Keratinocyte (primary cell): ENCODE results near the gene SRL. TPM values are rescaled to one million over a fixed set of nuclear protein-coding genes. Genes with fewer than 3 reads are reported as not detected.
A peak's percentile ranks its signal among the peaks of the same experiment; 100 is the strongest.

Experiments
- DNase-seq: peaks from one replicate; pipeline ENCODE4 v3.0.0-alpha.2; 2011; ENCODE audit warnings: low read depth, missing footprints, low spot score
- FAIRE-seq: peaks from 2 replicates; lab custom pipeline; 2011; peaks lifted over from hg19 to GRCh38; lab: Jason Lieb, UNC
- H2AFZ ChIP-seq: 2 replicates; pipeline ENCODE4 v1.6.0; 2012; ENCODE audit warnings: low read length, control low read depth, inconsistent platforms; ENCODE audit not compliant: control insufficient read depth
- H3K27ac ChIP-seq: 2 replicates; pipeline ENCODE4 v1.5.1; 2011; ENCODE audit warnings: low read length; ENCODE audit not compliant: control insufficient read depth, insufficient read depth
- H3K27me3 ChIP-seq: 3 replicates; pipeline ENCODE4 v1.6.0; 2011; ENCODE audit warnings: low read length; ENCODE audit not compliant: control insufficient read depth, insufficient read depth; ENCODE audit errors: extremely low read depth
- H3K36me3 ChIP-seq, 2 experiments: 2 replicates in 1 of 2; 3 replicates in 1 of 2; pipeline ENCODE4 v1.5.1; 2011; ENCODE audit warnings: low read length in 2 of 2, mild to moderate bottlenecking in 1 of 2; ENCODE audit not compliant: control insufficient read depth in 2 of 2, insufficient read depth in 2 of 2; ENCODE audit errors: extremely low read depth in 1 of 2
- H3K4me1 ChIP-seq: 3 replicates; pipeline ENCODE4 v1.5.1; 2011; ENCODE audit warnings: low read length; ENCODE audit not compliant: control insufficient read depth, insufficient read depth; ENCODE audit errors: extremely low read depth
- H3K4me2 ChIP-seq: 3 replicates; pipeline ENCODE4 v1.6.0; 2011; ENCODE audit warnings: low read depth, low read length; ENCODE audit not compliant: control insufficient read depth, insufficient read depth; ENCODE audit errors: extremely low read depth
- H3K4me3 ChIP-seq, 3 experiments: fragments of 200-600 bp in 1 of 3; sonication (generic) in 1 of 3; 2 replicates in 2 of 3; 3 replicates in 1 of 3; pipeline ENCODE4 v1.5.1; 2011 to 2016; ENCODE audit warnings: low read length in 3 of 3, mild to moderate bottlenecking in 3 of 3, control low read depth in 2 of 3, inconsistent platforms in 1 of 3, low read depth in 1 of 3, mixed read lengths in 1 of 3, mixed run types in 1 of 3, moderate library complexity in 1 of 3; ENCODE audit not compliant: control insufficient read depth in 2 of 3, insufficient read depth in 2 of 3; ENCODE audit errors: extremely low read depth in 1 of 3
- H3K79me2 ChIP-seq: 2 replicates; pipeline ENCODE4 v1.6.0; 2012; ENCODE audit warnings: low read length; ENCODE audit not compliant: control insufficient read depth, insufficient read depth
- H3K9ac ChIP-seq: 3 replicates; pipeline ENCODE4 v1.6.0; 2011; ENCODE audit warnings: low read length; ENCODE audit not compliant: control insufficient read depth, insufficient read depth; ENCODE audit errors: extremely low read depth
- H3K9me1 ChIP-seq: 3 replicates; pipeline ENCODE4 v1.6.0; 2011; ENCODE audit warnings: low read length; ENCODE audit not compliant: control insufficient read depth, insufficient read depth; ENCODE audit errors: extremely low read depth
- H3K9me3 ChIP-seq: 2 replicates; pipeline ENCODE4 v1.5.1; 2012; ENCODE audit warnings: low read depth, low read length; ENCODE audit not compliant: control insufficient read depth
- H4K20me1 ChIP-seq: 3 replicates; pipeline ENCODE4 v1.6.0; 2011; ENCODE audit warnings: low read length; ENCODE audit not compliant: control insufficient read depth, insufficient read depth; ENCODE audit errors: extremely low read depth
- CTCF ChIP-seq, 3 experiments: IDR thresholded peaks in 1 of 3; conservative IDR thresholded peaks in 1 of 3; optimal IDR thresholded peaks in 1 of 3; 2 replicates in 2 of 3; 3 replicates in 1 of 3; pipeline versions ENCODE3 to v1.5.1; 2011; ENCODE audit warnings: low read length in 3 of 3, mild to moderate bottlenecking in 3 of 3, moderate library complexity in 2 of 3, control low read depth in 1 of 3, inconsistent platforms in 1 of 3; ENCODE audit not compliant: insufficient read depth in 2 of 3; ENCODE audit errors: extremely low read depth in 1 of 3
- EZH2 ChIP-seq: IDR thresholded peaks from one replicate; pipeline ENCODE4 v1.6.1; 2012; ENCODE audit warnings: inconsistent platforms, mild to moderate bottlenecking, low read length, moderate library complexity
- dilution Hi-C: fragments of 300-500 bp; cut with MboI; formaldehyde crosslinking; loops from one replicate; pipeline ENCODE4 v1.7.0; 2020; ENCODE audit warnings: low sequenced_read_pairs; ENCODE audit not compliant: extremely low pct_ligation_motif_present
- polyA plus RNA-seq, 5 experiments: library from polyadenylated mRNA; depleted of rRNA in 3 of 5; stranded (reverse) in 3 of 5; stranded (forward) in 1 of 5; unstranded in 1 of 5; fragments of >200 nt; gene quantifications; 1 replicate in 1 of 5; 2 replicates in 3 of 5; 3 replicates in 1 of 5; pipeline versions ENCODE4 v1.2.1 to v1.2.3, GENCODE V29; 2011 to 2012; ENCODE audit warnings: missing spikeins in 2 of 5, low read depth in 1 of 5, low replicate concordance in 1 of 5

Gene SRL
- polyA plus RNA-seq, 1 donor (not counting 4 experiments of a cell fraction or from before 2014, with no cell fraction given) = not detected

- H4K20me1 ChIP-seq = no peaks in the 10 kb centered on the region
- no peaks in the 10 kb centered on the region for H3K79me2 ChIP-seq
- H3K4me1 ChIP-seq = peaks cover 20% of the 10 kb centered on the region
- H3K27me3 ChIP-seq = no peaks in the 10 kb centered on the region
- peak overlapping the region; percentile 49 for H3K27ac ChIP-seq
- H3K4me3 ChIP-seq = peak overlapping the region in 1 of 3 experiments; percentile 31
- no peak overlapping the region for H2AFZ ChIP-seq
- dilution Hi-C loops = no loop called here
- FAIRE-seq (peak; percentile 90), DNase-seq (no peak)
- peak overlapping the region; percentile 51 for H3K9ac ChIP-seq
- H3K36me3 ChIP-seq = no peaks in the 10 kb centered on the region
- H3K4me2 ChIP-seq = peak overlapping the region; percentile 59
- H3K9me3 ChIP-seq = no peaks in the 10 kb centered on the region
- TF ChIP-seq CTCF (optimal IDR thresholded peaks at IDR 0.05 in 1 of 3, IDR thresholded peaks at IDR 0.05 in 1 of 3, conservative IDR thresholded peaks at IDR 0.05 in 1 of 3; ENCODE audit: extremely low read depth in 1 of 3, insufficient read depth in 2 of 3, low read length in 3 of 3) = peak; percentile 70 to 91 (median 87)
- no peak for TF ChIP-seq EZH2
- no peaks in the 10 kb centered on the region for H3K9me1 ChIP-seq
These were observed 46.5 kb upstream of the SRL start for GRCh38 chr16:4288148-4288921.

GRCh38 chr16:4285167-4285566, 43.3 kb upstream of the SRL start:
- no peak for FAIRE-seq

More at GRCh38 chr16:4285167-4285566, 43.3 kb upstream of the SRL start:
- TF ChIP-seq EZH2 (no peak), CTCF (optimal IDR thresholded peaks at IDR 0.05 in 1 of 3, IDR thresholded peaks at IDR 0.05 in 1 of 3, conservative IDR thresholded peaks at IDR 0.05 in 1 of 3; ENCODE audit: extremely low read depth in 1 of 3, insufficient read depth in 2 of 3, low read length in 3 of 3) (no peak)
- no peaks in the 10 kb centered on the region for H3K36me3 ChIP-seq
- no peaks in the 10 kb centered on the region for H3K9me3 ChIP-seq
- H3K9me1 ChIP-seq = no peaks in the 10 kb centered on the region
- peaks cover 14% of the 10 kb centered on the region for H3K4me1 ChIP-seq
- dilution Hi-C loops = no loop called here
- H3K27me3 ChIP-seq = no peaks in the 10 kb centered on the region
- no peak overlapping the region for H3K4me2 ChIP-seq
- no peak overlapping the region for H3K9ac ChIP-seq
- H4K20me1 ChIP-seq = no peaks in the 10 kb centered on the region
- no peak overlapping the region for H2AFZ ChIP-seq
- no peak overlapping the region for H3K4me3 ChIP-seq
- no peak overlapping the region for H3K27ac ChIP-seq
- DNase-seq = no peak
- H3K79me2 ChIP-seq = no peaks in the 10 kb centered on the region
